Measurements from ENCODE around the gene ANO4. TPM values are rescaled to one million over a fixed set of nuclear protein-coding genes. Genes with fewer than 3 reads are reported as not detected.
"Not testable (repeated sequence)": the region's sequence is repeated elsewhere in the genome, so short reads cannot be mapped to it uniquely, and the experiment has no call there.

ANO4 gene
- polyA plus RNA-seq, 1 donor = 3.4 TPM

DNA sequence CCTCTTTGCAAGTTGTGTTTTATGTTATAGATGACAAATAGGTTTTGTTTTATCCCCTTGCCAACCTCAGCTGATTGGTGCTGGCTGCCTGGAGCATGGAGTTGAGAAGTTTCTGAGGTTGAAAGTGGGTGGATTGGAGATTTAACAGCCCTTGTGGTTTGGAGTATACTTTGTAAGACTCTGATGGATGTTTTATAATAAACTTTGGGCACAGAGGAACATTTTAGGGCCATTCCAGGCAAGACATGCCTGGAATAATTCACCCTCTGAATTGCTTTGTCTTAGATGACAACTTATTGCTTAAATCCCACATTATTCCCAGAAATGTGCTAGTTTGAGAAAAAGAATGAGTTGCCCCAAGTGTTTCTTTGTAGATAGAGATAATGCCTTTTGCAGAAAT lies 256.6 kb downstream of the ANO4 start:
- DNase-seq = no peak
- peak overlapping the region; percentile 94 for H3K27ac ChIP-seq (ENCODE audit: low read length)
- H3K4me3 ChIP-seq (ENCODE audit: low read length) = no peak overlapping the region
- peaks cover 22% of the 10 kb centered on the region for H3K4me1 ChIP-seq (ENCODE audit: control insufficient read depth, insufficient read depth, low read length)
- no peaks in the 10 kb centered on the region for H3K27me3 ChIP-seq (ENCODE audit: control insufficient read depth, insufficient read depth, low read length)
- H3K36me3 ChIP-seq (ENCODE audit: control insufficient read depth, insufficient read depth, low read length) = no peaks in the 10 kb centered on the region
- H3K9me3 ChIP-seq (ENCODE audit: control insufficient read depth, low read depth, low read length) = peaks cover 6% of the 10 kb centered on the region

DNA sequence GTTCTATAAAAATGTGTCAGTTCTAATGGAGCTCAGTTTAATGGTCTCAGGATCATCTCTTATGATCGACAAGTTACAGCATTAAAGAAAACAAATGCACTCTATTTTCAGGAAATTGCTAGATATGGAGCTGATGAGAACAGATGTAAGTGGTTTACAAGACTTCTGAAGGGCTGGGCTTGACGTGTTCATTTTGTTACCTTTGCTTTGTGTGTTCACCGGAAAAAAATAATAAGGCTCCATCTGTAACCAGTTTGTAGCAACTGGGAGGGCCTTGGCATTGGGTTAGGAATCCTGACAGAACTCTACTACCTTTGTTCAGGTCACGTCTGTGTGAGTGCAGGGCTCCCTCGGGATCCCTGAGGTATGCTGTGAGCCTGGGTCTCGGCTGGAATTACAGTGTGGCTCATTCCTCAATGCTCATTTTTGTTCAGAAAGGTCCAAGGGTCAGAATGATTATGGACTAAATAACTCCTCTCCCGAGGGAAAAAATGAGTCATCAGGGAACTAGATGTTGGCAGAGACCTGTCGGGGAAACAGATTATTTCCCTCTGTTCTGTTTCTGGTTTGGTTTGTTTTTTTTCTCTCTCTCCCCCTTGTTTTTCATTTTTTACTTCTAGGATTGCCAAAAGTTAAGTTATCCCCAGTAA lies 257.4 kb downstream of the ANO4 start:
- H3K27me3 ChIP-seq (ENCODE audit: control insufficient read depth, insufficient read depth, low read length) = no peaks in the 10 kb centered on the region
- DNase-seq = peak; percentile 93 to 97
- H3K36me3 ChIP-seq (ENCODE audit: control insufficient read depth, insufficient read depth, low read length) = no peaks in the 10 kb centered on the region
- peaks cover 20% of the 10 kb centered on the region for H3K4me1 ChIP-seq (ENCODE audit: control insufficient read depth, insufficient read depth, low read length)
- H3K9me3 ChIP-seq (ENCODE audit: control insufficient read depth, low read depth, low read length) = peaks cover 6% of the 10 kb centered on the region
- WGBS (ENCODE audit: insufficient coverage, low lambda C conversion rate) = 0% methylated on average over 1 of the region's 8 CpGs
- peak overlapping the region; percentile 94 for H3K27ac ChIP-seq (ENCODE audit: low read length)
- H3K4me3 ChIP-seq (ENCODE audit: low read length) = no peak overlapping the region

DNA sequence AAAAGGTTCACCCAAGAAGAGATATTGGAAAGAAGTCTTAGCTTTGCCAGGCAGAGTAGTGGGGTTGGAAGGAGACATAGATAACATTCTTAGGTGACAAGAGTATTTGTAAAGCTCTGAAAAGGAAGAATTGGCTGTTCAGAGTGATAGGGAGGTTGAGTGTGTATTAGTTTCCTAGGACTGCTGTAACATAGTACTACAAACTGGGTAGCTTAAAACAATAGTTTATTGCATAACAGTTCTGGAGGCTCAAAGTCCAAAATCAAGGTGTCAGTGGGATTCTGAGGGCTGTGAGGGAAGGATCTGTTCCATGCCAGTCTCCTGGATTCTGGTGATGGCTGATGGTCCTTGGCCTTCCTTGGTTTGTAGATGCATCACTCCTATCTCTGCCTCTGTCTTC lies 258.6 kb downstream of the ANO4 start:
- Histone ChIP-seq H3K4me1 (ENCODE audit: control insufficient read depth, insufficient read depth, low read length) (peaks cover 20% of the 10 kb centered on the region), H3K27ac (ENCODE audit: low read length) (peak overlapping the region; percentile 94), H3K9me3 (ENCODE audit: control insufficient read depth, low read depth, low read length) (peaks cover 6% of the 10 kb centered on the region)

DNA sequence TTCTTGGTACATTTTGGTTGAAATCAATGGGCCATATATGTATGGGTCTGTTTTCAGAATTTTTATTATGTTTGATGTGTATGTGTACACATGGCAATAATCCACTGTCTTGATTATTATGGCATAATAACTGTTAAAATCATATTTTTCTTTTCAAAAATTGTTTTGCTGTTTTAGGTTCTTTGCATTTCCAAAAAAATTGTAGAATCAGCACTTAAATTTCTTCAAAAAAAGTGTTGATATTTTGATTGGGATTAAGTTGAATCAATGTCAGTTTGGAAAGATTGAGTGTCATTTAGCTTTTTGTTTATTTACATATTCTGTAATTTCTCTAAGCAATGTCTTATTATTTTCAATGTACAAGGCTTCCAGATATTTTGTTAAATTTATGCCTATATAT lies 261.4 kb downstream of the ANO4 start:
- Histone ChIP-seq H3K4me3 (ENCODE audit: low read length) (no peak overlapping the region), H3K9me3 (ENCODE audit: control insufficient read depth, low read depth, low read length) (peaks cover 6% of the 10 kb centered on the region), H3K4me1 (ENCODE audit: control insufficient read depth, insufficient read depth, low read length) (peaks cover 20% of the 10 kb centered on the region), H3K27me3 (ENCODE audit: control insufficient read depth, insufficient read depth, low read length) (no peaks in the 10 kb centered on the region), H3K36me3 (ENCODE audit: control insufficient read depth, insufficient read depth, low read length) (no peaks in the 10 kb centered on the region), H3K27ac (ENCODE audit: low read length) (no peak overlapping the region)
- no peak for DNase-seq

More for the DNA sequence above, 258.6 kb downstream of the ANO4 start:
- DNase-seq = peak in 1 of 2 donors; percentile 13
- H3K27me3 ChIP-seq (ENCODE audit: control insufficient read depth, insufficient read depth, low read length) = no peaks in the 10 kb centered on the region
- no peak overlapping the region for H3K4me3 ChIP-seq (ENCODE audit: low read length)
- H3K36me3 ChIP-seq (ENCODE audit: control insufficient read depth, insufficient read depth, low read length) = no peaks in the 10 kb centered on the region

DNA sequence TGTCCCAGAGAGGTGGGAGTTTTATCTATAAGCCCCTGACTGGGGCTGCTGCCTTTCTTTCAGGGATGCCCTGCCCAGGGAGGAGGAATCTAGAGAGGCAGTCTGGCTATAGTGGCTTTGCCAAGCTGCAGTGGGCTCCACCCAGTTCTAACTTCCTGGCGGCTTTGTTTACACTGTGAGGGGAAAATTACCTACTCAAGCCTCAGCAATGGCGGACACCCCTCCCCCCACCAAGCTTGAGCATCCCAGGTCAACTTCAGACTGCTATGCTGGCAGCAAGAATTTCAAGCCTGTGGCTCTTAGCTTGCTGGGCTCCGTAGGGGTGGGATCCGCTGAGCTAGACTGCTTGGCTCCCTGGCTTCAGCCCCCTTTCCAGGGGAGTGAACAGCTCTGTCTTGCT lies 267.9 kb downstream of the ANO4 start:
- not testable (repeated sequence) for H3K4me1 ChIP-seq (ENCODE audit: control insufficient read depth, insufficient read depth, low read length); DNase-seq
- WGBS (ENCODE audit: insufficient coverage, low lambda C conversion rate) = no CpG with 5 or more reads among the region's 4 CpGs

DNA sequence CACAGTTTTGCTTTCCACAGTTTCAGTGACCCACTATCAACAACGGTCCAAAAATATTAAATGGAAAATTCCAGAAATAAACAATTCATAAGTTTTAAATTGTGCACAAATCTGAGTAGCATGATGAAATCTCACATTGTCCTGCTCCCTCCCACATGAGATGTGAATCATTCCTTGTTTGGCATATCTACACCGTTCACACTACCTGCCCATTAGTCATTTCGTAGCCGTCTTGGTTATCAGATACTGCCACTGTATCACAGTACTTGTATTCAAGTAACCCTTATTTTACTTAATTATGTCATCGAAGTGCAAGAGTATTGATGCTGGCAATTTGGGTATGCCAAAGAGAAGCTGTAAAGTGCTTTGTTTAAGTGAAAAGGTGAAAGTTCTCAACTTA lies 270.1 kb downstream of the ANO4 start:
- 90% methylated on average over 4 of the region's 5 CpGs for WGBS (ENCODE audit: insufficient coverage, low lambda C conversion rate)
- no peaks in the 10 kb centered on the region for H3K9me3 ChIP-seq (ENCODE audit: control insufficient read depth, low read depth, low read length)
- H3K27me3 ChIP-seq (ENCODE audit: control insufficient read depth, insufficient read depth, low read length) = no peaks in the 10 kb centered on the region
- no peaks in the 10 kb centered on the region for H3K4me1 ChIP-seq (ENCODE audit: control insufficient read depth, insufficient read depth, low read length)
- DNase-seq = no peak
- H3K27ac ChIP-seq (ENCODE audit: low read length) = no peak overlapping the region
- H3K4me3 ChIP-seq (ENCODE audit: low read length) = no peak overlapping the region
- H3K36me3 ChIP-seq (ENCODE audit: control insufficient read depth, insufficient read depth, low read length) = no peaks in the 10 kb centered on the region

More for the DNA sequence above, 267.9 kb downstream of the ANO4 start:
- H3K36me3 ChIP-seq (ENCODE audit: control insufficient read depth, insufficient read depth, low read length); H3K27ac ChIP-seq (ENCODE audit: low read length); H3K9me3 ChIP-seq (ENCODE audit: control insufficient read depth, low read depth, low read length); H3K27me3 ChIP-seq (ENCODE audit: control insufficient read depth, insufficient read depth, low read length); H3K4me3 ChIP-seq (ENCODE audit: low read length): not testable (repeated sequence)

DNA sequence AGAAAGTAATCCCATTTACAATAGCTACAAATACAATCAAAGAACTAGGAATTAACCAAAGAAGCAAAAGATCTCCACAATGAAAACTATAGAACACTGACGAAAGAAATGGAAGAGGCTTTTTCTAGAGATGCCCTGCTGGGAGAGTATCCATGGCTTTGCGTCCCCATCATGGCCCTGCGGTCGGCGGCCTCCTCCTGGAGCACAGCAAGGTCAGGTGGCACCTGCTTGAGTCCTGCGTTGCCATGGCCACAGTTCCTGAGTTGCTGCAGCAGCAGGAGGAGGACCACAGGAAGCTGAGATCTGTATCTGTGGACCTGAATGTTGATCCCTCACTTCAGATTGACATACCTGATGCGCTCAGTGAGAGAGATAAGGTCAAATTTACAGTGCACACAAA lies 271.9 kb downstream of the ANO4 start:
- no peak for DNase-seq
- Histone ChIP-seq H3K4me1 (ENCODE audit: control insufficient read depth, insufficient read depth, low read length) (no peaks in the 10 kb centered on the region), H3K9me3 (ENCODE audit: control insufficient read depth, low read depth, low read length) (no peaks in the 10 kb centered on the region), H3K27me3 (ENCODE audit: control insufficient read depth, insufficient read depth, low read length) (no peaks in the 10 kb centered on the region), H3K36me3 (ENCODE audit: control insufficient read depth, insufficient read depth, low read length) (no peaks in the 10 kb centered on the region), H3K27ac (ENCODE audit: low read length) (no peak overlapping the region), H3K4me3 (ENCODE audit: low read length) (no peak overlapping the region)
- WGBS (ENCODE audit: insufficient coverage, low lambda C conversion rate) = no CpG with 5 or more reads among the region's 7 CpGs

DNA sequence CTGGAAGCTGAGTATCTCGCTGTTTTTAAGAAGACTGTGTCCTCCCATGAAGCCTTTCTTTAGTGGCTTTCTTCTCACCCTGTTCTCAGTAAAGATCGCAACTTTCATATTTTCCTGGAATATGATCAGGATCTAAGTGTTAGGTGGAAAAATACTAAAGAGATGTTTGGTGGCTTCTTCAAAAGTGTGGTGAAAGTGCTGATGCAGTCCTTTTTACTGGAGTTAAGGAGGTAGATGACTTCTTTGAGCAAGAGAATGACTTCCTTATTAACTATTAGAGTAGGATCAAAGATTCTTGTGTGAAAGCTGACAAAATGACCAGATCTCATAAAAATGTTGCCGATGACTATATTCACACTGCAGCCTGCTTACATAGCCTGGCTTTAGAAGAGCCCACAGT lies 273.8 kb downstream of the ANO4 start:
- H3K27ac ChIP-seq (ENCODE audit: low read length) = no peak overlapping the region
- no peaks in the 10 kb centered on the region for H3K9me3 ChIP-seq (ENCODE audit: control insufficient read depth, low read depth, low read length)
- no peaks in the 10 kb centered on the region for H3K27me3 ChIP-seq (ENCODE audit: control insufficient read depth, insufficient read depth, low read length)
- no peaks in the 10 kb centered on the region for H3K4me1 ChIP-seq (ENCODE audit: control insufficient read depth, insufficient read depth, low read length)
- WGBS (ENCODE audit: insufficient coverage, low lambda C conversion rate) = 93% methylated on average over 2 of the region's 3 CpGs
- H3K36me3 ChIP-seq (ENCODE audit: control insufficient read depth, insufficient read depth, low read length) = no peaks in the 10 kb centered on the region
- no peak overlapping the region for H3K4me3 ChIP-seq (ENCODE audit: low read length)
- no peak for DNase-seq

DNA sequence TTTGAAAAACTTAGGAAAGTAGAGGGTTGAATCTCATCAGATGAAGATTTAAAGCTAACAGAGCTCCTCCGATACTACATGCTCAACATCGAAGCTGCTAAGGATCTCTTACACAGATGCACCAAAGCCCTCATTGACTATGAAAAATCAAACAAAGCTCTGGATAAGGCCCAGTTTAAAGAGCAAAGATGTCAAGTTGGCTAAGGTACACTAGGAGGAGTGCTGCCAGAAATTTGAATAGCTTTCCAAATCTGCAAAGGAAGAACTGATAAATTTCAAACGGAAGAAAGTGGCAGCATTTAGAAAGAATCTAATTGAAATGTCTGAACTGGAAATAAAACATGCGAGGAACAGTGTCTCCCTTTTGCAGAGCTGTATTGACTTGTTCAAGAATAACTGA lies 274.3 kb downstream of the ANO4 start:
- WGBS (ENCODE audit: insufficient coverage, low lambda C conversion rate) = no CpG with 5 or more reads among the region's 4 CpGs
- H3K4me3 ChIP-seq (ENCODE audit: low read length) = no peak overlapping the region

DNA sequence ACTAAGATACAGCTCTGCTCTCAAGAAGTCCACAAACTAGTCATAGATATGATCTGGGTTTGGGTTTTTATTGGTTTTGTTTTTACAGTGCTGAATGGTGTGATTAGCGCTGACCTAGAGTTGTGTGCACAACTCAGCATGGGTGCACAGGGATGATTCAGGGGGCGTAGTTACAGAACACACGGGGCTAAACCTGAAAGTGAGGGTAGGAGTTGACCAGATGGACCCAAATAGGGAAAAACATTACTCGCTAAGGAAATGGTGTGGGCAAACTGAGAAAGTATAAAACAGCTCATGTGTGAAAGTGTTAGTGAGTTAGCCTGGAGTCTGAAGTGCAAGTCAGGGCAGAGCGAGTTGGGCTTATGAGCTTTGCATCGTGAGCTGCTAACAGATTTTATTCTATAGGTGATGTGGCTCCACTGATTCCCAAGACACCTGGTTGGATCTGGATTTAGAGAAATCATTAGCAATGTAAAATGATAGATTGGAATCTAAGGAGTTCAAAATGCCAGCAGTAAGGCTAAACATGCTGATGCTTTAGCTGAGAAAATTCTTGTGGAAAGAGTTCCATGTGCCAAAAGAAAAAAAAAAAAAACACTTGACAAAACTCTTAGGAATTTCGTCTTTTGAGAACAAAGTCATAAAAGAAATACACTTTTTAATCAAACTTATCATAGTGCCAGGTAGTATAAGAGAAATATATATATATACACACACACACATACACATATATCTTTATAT lies 280.5 kb downstream of the ANO4 start:
- H3K4me3 ChIP-seq (ENCODE audit: low read length) = no peak overlapping the region
- 80% methylated on average over 1 of the region's 7 CpGs for WGBS (ENCODE audit: insufficient coverage, low lambda C conversion rate)
- no peaks in the 10 kb centered on the region for H3K27me3 ChIP-seq (ENCODE audit: control insufficient read depth, insufficient read depth, low read length)

More for the DNA sequence above, 274.3 kb downstream of the ANO4 start:
- Histone ChIP-seq H3K27ac (ENCODE audit: low read length) (no peak overlapping the region), H3K36me3 (ENCODE audit: control insufficient read depth, insufficient read depth, low read length) (no peaks in the 10 kb centered on the region), H3K4me1 (ENCODE audit: control insufficient read depth, insufficient read depth, low read length) (no peaks in the 10 kb centered on the region), H3K9me3 (ENCODE audit: control insufficient read depth, low read depth, low read length) (no peaks in the 10 kb centered on the region), H3K27me3 (ENCODE audit: control insufficient read depth, insufficient read depth, low read length) (no peaks in the 10 kb centered on the region)
- DNase-seq = no peak

DNA sequence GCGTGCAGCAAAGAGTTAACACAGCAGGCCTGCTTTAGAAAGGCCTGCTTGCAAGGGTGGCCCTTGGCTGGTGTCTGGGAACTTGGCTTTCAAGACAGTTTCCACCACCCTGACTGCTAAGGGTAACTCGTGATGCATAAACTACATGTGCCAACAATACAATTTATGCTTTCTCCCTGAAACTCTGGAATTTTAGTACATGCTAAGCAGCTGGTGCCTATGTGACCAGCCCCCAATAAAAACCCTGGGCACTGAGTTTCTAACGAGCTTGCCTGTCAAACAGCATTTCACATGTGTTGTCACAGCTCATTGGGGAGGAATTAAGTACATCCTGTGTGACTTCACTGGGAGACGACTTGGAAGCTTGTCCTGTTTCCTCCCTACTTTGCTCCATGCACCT lies 282.3 kb downstream of the ANO4 start:
- DNase-seq = peak in 1 of 2 donors; percentile 27
- no CpG with 5 or more reads among the region's 4 CpGs for WGBS (ENCODE audit: insufficient coverage, low lambda C conversion rate)
- Histone ChIP-seq H3K4me3 (ENCODE audit: low read length) (no peak overlapping the region), H3K9me3 (ENCODE audit: control insufficient read depth, low read depth, low read length) (no peaks in the 10 kb centered on the region), H3K27ac (ENCODE audit: low read length) (no peak overlapping the region), H3K4me1 (ENCODE audit: control insufficient read depth, insufficient read depth, low read length) (no peaks in the 10 kb centered on the region), H3K27me3 (ENCODE audit: control insufficient read depth, insufficient read depth, low read length) (no peaks in the 10 kb centered on the region), H3K36me3 (ENCODE audit: control insufficient read depth, insufficient read depth, low read length) (no peaks in the 10 kb centered on the region)

More for the DNA sequence above, 280.5 kb downstream of the ANO4 start:
- Histone ChIP-seq H3K9me3 (ENCODE audit: control insufficient read depth, low read depth, low read length) (no peaks in the 10 kb centered on the region), H3K36me3 (ENCODE audit: control insufficient read depth, insufficient read depth, low read length) (no peaks in the 10 kb centered on the region), H3K4me1 (ENCODE audit: control insufficient read depth, insufficient read depth, low read length) (no peaks in the 10 kb centered on the region), H3K27ac (ENCODE audit: low read length) (no peak overlapping the region)
- no peak for DNase-seq

Measured in large intestine (tissue), 3 donors.